ENCODE data around the gene EVC.

EVC gene

DNA sequence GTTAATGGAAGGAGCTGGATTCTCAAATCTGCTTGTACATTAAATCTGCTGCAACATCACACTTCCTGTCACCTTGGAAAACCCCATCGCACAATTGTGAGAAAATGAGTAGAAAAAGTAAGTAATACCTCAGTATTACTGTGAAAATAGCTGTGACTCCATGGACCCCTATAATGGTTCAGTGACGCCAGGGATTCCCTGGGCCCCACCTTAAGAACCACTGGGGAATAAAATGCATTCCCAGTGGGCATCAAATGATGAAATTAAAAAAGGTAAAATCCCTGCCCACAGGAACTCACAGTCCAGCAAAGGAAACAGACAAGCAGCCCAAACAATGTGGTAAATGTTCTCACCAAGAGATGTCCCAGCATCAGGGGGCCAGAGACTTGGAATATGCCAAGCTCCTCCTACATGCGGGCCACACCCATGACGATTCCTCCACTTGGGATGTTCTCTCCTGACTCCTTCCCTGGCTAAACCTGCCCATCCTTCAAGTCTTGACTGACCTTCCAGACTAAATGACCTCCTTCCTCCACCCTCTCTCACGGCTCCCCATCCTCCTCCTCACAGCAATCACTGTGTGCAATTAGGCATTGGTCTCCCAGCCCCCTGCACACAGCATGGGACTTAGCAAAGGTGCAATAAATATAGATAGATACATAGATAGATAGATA, 5.2 kb upstream of the EVC start:
- H3K27ac ChIP-seq = no peak overlapping the region
- H3K9ac ChIP-seq (ENCODE audit: insufficient read length) = no peak overlapping the region
- H3K36me3 ChIP-seq (ENCODE audit: insufficient read depth, low read length) = no peaks in the 10 kb centered on the region; the same call in 1 of the 2 replicates
- H3K4me3 ChIP-seq = no peak overlapping the region
- TF ChIP-seq FOXP2 (optimal IDR thresholded peaks at IDR 0.05; ENCODE audit: control extremely low read depth, extremely low read length, insufficient read depth) (no peak), POLR2AphosphoS5 (IDR thresholded peaks at IDR 0.05; ENCODE audit: borderline replicate concordance, low read depth, low read length) (no peak), EZH2 (IDR thresholded peaks at IDR 0.05) (no peak)
- no peak for DNase-seq (ENCODE audit: low read depth, low spot score)
- H3K9me3 ChIP-seq (ENCODE audit: low read depth, low read length) = no peaks in the 10 kb centered on the region

DNA sequence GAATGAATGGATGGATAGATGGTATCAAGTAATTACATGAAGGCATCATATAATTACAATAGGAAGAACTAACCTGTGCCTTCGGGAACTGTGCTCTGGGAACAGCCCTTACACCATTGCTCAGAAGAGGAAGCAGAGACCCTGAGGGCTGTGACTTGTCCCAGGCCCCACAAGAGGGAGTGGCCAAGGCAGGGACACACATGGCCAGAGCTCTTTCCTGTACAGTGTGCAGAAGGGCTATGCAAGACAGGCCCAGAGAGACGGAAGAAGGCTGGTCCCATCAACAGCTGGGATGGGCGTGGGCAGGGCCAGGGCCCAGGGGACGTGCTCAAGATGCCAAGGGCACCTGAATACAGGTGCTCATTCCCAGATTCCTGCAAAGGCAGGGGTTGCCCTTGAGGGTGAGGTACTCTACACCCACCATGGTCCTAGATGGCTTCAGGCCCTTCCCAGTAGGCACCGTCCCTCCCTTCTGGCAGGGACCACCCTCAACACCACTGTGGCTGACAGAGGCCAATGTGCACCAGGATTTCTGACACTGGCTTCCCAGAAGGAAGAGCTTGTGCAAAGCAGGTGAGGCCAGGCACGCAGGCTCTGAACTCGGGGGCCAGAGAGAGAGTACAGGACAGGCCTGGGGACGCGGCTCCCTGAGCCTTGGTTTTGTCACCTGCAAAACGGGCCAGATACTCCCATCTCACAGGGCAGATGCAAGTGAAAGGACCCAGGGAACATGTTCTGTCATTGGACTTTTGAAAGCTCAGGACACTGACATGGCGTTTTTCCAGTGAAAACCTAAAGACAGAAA, 4.3 kb upstream of the EVC start:
- Histone ChIP-seq H3K9me3 (ENCODE audit: low read depth, low read length) (no peaks in the 10 kb centered on the region), H3K9ac (ENCODE audit: insufficient read length) (no peak overlapping the region), H3K4me3 (no peak overlapping the region), H3K27ac (no peak overlapping the region), H3K36me3 (ENCODE audit: insufficient read depth, low read length) (no peaks in the 10 kb centered on the region; the same call in 1 of the 2 replicates)
- TF ChIP-seq POLR2AphosphoS5 (IDR thresholded peaks at IDR 0.05; ENCODE audit: borderline replicate concordance, low read depth, low read length) (no peak), EZH2 (IDR thresholded peaks at IDR 0.05) (no peak), FOXP2 (optimal IDR thresholded peaks at IDR 0.05; ENCODE audit: control extremely low read depth, extremely low read length, insufficient read depth) (no peak)
- no peak for DNase-seq (ENCODE audit: low read depth, low spot score)

DNA sequence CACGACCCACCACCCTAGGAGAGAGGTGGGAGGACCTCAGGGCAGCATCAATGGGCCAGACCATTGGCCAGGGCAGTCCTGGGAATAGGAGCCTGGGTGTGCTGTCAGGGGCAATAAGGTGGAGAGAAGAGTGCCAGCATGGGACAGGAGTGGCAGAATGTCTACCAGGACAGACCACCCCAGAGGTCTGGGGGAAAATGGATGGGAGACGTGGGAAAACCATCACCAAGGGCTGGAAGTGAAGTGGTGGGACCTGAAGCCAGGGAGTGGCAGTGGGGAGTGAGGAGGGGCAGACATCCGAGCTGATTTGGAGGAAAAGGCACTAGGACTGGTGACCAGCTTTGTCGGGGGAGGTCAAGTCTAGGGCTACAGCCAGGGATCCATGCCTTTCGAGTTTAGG, 3.6 kb upstream of the EVC start:
- no peak for DNase-seq (ENCODE audit: low read depth, low spot score)
- no peak overlapping the region for H3K9ac ChIP-seq (ENCODE audit: insufficient read length)
- no peaks in the 10 kb centered on the region; the same call in 1 of the 2 replicates for H3K36me3 ChIP-seq (ENCODE audit: insufficient read depth, low read length)
- TF ChIP-seq EZH2 (IDR thresholded peaks at IDR 0.05) (no peak), FOXP2 (optimal IDR thresholded peaks at IDR 0.05; ENCODE audit: control extremely low read depth, extremely low read length, insufficient read depth) (no peak), POLR2AphosphoS5 (IDR thresholded peaks at IDR 0.05; ENCODE audit: borderline replicate concordance, low read depth, low read length) (no peak)
- no peak overlapping the region for H3K27ac ChIP-seq
- H3K4me3 ChIP-seq = peak overlapping the region; percentile 75; the same call in 1 of the 2 replicates
- no peaks in the 10 kb centered on the region for H3K9me3 ChIP-seq (ENCODE audit: low read depth, low read length)

DNA sequence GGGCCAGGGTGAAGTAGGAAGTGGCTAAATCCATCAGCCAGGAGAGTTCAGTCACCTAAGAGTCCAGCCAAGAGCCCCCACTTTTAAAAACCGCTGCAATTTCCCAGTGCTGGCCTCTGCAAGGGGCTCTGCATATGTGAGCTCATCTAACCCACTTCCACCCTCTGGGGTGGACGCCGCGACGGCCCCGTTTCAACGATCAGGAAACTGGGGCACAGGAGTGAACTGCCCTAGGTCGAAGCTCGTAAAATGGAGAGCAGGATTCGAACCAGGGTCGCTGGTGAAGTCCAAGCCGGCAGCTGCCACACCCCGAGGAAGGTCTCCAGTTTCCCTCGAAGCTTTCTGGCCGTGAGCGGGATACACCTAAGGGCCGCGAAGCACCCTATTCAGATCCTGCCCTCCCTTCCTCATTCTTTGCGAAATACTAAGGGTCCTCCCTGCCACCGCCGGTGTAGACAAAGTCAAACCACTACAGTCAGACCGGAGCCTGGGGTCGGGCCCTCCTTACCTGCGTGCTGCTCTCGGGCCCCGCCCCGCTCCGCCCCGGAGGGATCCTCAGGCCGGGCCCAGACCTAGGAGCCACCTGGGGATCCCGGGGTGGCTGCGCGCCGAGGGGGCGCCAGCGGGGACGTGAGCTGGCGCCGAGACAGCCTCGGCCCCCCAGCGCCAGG, 3.1 kb upstream of the EVC start:
- no peak overlapping the region for H3K27ac ChIP-seq
- peak overlapping the region; percentile 62 for H3K9ac ChIP-seq (ENCODE audit: insufficient read length)
- H3K9me3 ChIP-seq (ENCODE audit: low read depth, low read length) = no peaks in the 10 kb centered on the region
- DNase-seq (ENCODE audit: low read depth, low spot score) = no peak
- no peaks in the 10 kb centered on the region; the same call in 1 of the 2 replicates for H3K36me3 ChIP-seq (ENCODE audit: insufficient read depth, low read length)
- peak overlapping the region; percentile 75 for H3K4me3 ChIP-seq
- TF ChIP-seq FOXP2 (optimal IDR thresholded peaks at IDR 0.05; ENCODE audit: control extremely low read depth, extremely low read length, insufficient read depth) (no peak), EZH2 (IDR thresholded peaks at IDR 0.05) (no peak), POLR2AphosphoS5 (IDR thresholded peaks at IDR 0.05; ENCODE audit: borderline replicate concordance, low read depth, low read length) (no peak)

DNA sequence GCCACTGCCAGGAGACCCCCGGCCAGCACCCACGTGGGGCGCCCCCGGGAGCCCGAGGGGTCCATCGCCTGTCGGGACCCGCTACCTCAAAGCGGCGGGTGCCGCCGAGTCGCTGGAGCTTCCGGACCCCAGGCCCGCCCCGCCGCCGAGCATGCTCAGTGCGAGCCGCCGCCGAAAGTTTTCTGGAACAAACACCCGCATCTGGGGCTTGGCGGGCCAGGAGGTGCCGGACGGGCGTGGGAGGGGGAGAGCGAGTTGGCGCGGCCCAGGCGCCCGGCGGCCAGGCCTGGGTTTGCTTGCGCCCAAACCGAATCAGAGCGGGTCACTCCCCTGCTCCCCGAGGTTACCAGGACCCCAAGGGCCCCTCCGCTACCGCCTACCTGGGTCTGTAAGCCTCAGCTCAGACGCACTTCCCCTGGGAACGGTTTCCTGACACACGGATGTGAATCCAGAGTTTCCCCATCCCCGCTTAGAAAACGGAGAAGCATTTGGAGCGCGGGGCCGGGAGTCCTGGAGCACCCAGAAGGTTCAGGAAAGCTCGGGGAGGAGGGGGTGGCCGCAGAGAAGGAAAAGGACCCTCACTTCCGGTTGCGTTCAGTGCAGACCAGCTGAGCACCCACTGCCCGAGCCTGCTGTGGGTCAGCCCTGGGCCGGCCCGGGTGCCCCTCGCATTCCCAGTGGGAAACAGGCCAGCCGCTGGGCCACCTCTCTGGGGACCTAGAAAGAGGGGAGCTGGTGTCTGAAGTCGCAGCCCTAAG, 2.4 kb upstream of the EVC start, which contains the start of gene EVC2:
EVC2 (minus strand) TSS at position 111 of the 758 bp plus-strand sequence; CDS start at position 65, 46 bp downstream.
- no peak for TF ChIP-seq FOXP2 (optimal IDR thresholded peaks at IDR 0.05; ENCODE audit: control extremely low read depth, extremely low read length, insufficient read depth)
- 0 out of 2 replicates have a peak, but pooled peaks have one; percentile 21 for TF ChIP-seq POLR2AphosphoS5 (IDR thresholded peaks at IDR 0.05; ENCODE audit: borderline replicate concordance, low read depth, low read length)
- Histone ChIP-seq H3K9me3 (ENCODE audit: low read depth, low read length) (no peaks in the 10 kb centered on the region), H3K27ac (no peak within 1 kb of the TSS), H3K4me3 (peak within 1 kb of the TSS; percentile 75), H3K9ac (ENCODE audit: insufficient read length) (peak within 1 kb of the TSS; percentile 62), H3K36me3 (ENCODE audit: insufficient read depth, low read length) (no peaks in the 10 kb centered on the region; the same call in 1 of the 2 replicates)
- DNase-seq (ENCODE audit: low read depth, low spot score) = no peak

DNA sequence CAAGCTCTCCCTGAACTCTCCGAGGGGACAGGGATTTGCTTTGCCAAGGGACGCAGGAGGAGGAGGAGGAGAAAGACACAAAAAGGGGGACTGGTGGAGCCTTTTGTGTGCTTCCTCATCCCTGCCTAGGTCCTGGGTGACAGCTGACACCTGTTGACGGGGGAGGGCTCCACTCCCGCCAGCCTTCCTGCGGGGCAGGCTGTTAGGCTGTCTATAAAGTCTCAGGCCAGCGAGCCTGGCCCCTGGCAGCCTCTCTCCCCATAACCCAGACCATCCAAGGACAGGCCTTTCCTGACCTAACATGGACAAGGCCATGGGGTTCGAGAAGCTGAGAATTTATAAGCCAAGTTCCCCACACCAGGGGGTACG, 1.8 kb upstream of the EVC start:
- H3K9me3 ChIP-seq (ENCODE audit: low read depth, low read length) = no peaks in the 10 kb centered on the region
- no peak overlapping the region for H3K4me3 ChIP-seq
- H3K27ac ChIP-seq = no peak overlapping the region
- DNase-seq (ENCODE audit: low read depth, low spot score) = no peak
- H3K9ac ChIP-seq (ENCODE audit: insufficient read length) = no peak overlapping the region
- no peak for TF ChIP-seq FOXP2 (optimal IDR thresholded peaks at IDR 0.05; ENCODE audit: control extremely low read depth, extremely low read length, insufficient read depth)
- no peak for TF ChIP-seq POLR2AphosphoS5 (IDR thresholded peaks at IDR 0.05; ENCODE audit: borderline replicate concordance, low read depth, low read length)
- TF ChIP-seq EZH2 (IDR thresholded peaks at IDR 0.05) = no peak
- H3K36me3 ChIP-seq (ENCODE audit: insufficient read depth, low read length) = no peaks in the 10 kb centered on the region; the same call in 1 of the 2 replicates

DNA sequence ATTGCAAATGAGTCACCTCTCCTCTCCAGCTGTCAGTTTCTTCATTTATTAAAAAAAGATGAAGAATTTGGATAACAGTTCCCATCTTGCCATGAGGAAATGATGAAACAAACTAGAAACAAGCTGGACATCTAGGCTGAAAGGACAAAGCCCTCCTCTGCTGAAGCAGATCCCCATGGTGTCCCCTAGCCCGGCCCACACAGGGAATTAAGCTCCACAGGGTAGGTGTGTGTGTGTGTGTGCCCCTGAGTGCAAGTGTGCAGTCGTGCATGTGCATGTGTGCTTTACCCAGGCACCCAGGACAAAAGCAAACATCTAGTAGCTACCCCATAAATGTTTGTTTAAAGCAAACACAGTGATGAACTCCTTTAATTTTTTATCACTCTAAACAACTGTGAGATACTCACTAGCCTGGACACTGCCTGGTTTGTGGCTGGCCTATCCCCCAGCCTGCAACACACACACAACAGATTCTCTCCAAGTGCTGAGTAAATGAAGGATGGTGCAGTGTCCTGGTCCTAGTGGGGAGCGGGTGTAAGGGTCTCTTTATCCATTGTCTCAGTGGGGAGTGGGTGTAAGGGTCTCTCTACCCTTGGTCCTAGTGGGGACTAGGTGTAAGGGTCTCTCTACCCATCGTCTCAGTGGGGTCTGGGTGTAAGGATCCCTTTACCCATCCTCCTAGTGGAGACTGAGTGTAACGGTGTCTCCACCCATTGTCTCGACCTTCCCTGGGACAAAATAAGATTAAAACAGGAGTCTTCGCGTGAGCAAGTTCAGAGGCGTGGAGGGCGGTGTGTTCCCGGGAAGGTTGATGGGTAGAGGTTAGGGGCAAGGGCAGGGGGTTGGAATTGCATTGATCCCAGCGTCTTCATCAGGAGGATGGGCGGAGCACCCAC, 688 bp upstream of the EVC start:
- Histone ChIP-seq H3K9ac (ENCODE audit: insufficient read length) (no peak overlapping the region), H3K27ac (no peak overlapping the region), H3K36me3 (ENCODE audit: insufficient read depth, low read length) (no peaks in the 10 kb centered on the region), H3K4me3 (peak overlapping the region; percentile 68), H3K9me3 (ENCODE audit: low read depth, low read length) (no peaks in the 10 kb centered on the region)
- no peak for DNase-seq (ENCODE audit: low read depth, low spot score)
- TF ChIP-seq EZH2 (IDR thresholded peaks at IDR 0.05) (no peak), POLR2AphosphoS5 (IDR thresholded peaks at IDR 0.05; ENCODE audit: borderline replicate concordance, low read depth, low read length) (no peak)
